ENCODE results near the gene SFXN1. TPM values are rescaled to one million over a fixed set of nuclear protein-coding genes. Genes with fewer than 3 reads are reported as not detected.

The SFXN1 gene
- 10 to 100 TPM; 13.5 to 37.4 (median 25.6) TPM for total RNA-seq

GRCh38 chr5:175478384-175479124, at the start of gene SFXN1:
TSS of gene SFXN1 (plus strand) at chr5:175478560. CDS start at chr5:175492104, 13,544 bp downstream.
- WGBS: 0% methylated on average over 17 of the region's 94 CpGs
- H3K4me1 ChIP-seq: peaks cover 31% of the 10 kb centered on the region
- DNase-seq (ENCODE audit: low spot score in 2 of 2): peak in 1 of 2 donors; percentile 77

GRCh38 chr5:175434800-175435199, 43.6 kb upstream of the SFXN1 start:
- DNase-seq (ENCODE audit: low spot score in 2 of 2): no peak
- WGBS: 77% methylated on average over 6 of the region's 6 CpGs
- no peak overlapping the region for H3K27ac ChIP-seq
- H3K4me3 ChIP-seq: no peak overlapping the region
- H3K27me3 ChIP-seq: peaks cover 3% of the 10 kb centered on the region
- H3K36me3 ChIP-seq: no peaks in the 10 kb centered on the region
- TF ChIP-seq CTCF (IDR thresholded peaks at IDR 0.05): no peak
- no peak for TF ChIP-seq POLR2A (IDR thresholded peaks at IDR 0.05)
- TF ChIP-seq POLR2AphosphoS5 (IDR thresholded peaks at IDR 0.05): no peak
- no peak for TF ChIP-seq EP300 (IDR thresholded peaks at IDR 0.05)
- H3K9me3 ChIP-seq: no peaks in the 10 kb centered on the region
- no peaks in the 10 kb centered on the region for H3K4me1 ChIP-seq

More at GRCh38 chr5:175478384-175479124, at the start of gene SFXN1:
- Histone ChIP-seq H3K9me3 (no peaks in the 10 kb centered on the region), H3K36me3 (peaks cover 3% of the 10 kb centered on the region), H3K4me3 (peak within 1 kb of the TSS; percentile 90), H3K27me3 (no peaks in the 10 kb centered on the region), H3K27ac (peak within 1 kb of the TSS; percentile 72)
- no peak for TF ChIP-seq POLR2AphosphoS5 (IDR thresholded peaks at IDR 0.05)
- TF ChIP-seq POLR2A (IDR thresholded peaks at IDR 0.05): no peak
- TF ChIP-seq CTCF (IDR thresholded peaks at IDR 0.05): no peak
- TF ChIP-seq EP300 (IDR thresholded peaks at IDR 0.05): no peak

GRCh38 chr5:175436359-175436758, 42.0 kb upstream of the SFXN1 start:
- TF ChIP-seq POLR2AphosphoS5 (IDR thresholded peaks at IDR 0.05): no peak
- no peak for TF ChIP-seq CTCF (IDR thresholded peaks at IDR 0.05)
- no peak for TF ChIP-seq EP300 (IDR thresholded peaks at IDR 0.05)
- TF ChIP-seq POLR2A (IDR thresholded peaks at IDR 0.05): no peak
- Histone ChIP-seq H3K27me3 (peaks cover 4% of the 10 kb centered on the region), H3K36me3 (no peaks in the 10 kb centered on the region), H3K4me1 (no peaks in the 10 kb centered on the region), H3K9me3 (no peaks in the 10 kb centered on the region), H3K27ac (no peak overlapping the region), H3K4me3 (no peak overlapping the region)
- WGBS: 62% methylated on average over 8 of the region's 8 CpGs
- no peak for DNase-seq (ENCODE audit: low spot score in 2 of 2)

- peaks cover 23% of the 10 kb centered on the region for H3K27me3 ChIP-seq
- no peaks in the 10 kb centered on the region for H3K36me3 ChIP-seq
- H3K9me3 ChIP-seq: no peaks in the 10 kb centered on the region
- H3K4me1 ChIP-seq: no peaks in the 10 kb centered on the region
- TF ChIP-seq POLR2A (IDR thresholded peaks at IDR 0.05): no peak
- TF ChIP-seq EP300 (IDR thresholded peaks at IDR 0.05): no peak
- TF ChIP-seq CTCF (IDR thresholded peaks at IDR 0.05): no peak
- TF ChIP-seq POLR2AphosphoS5 (IDR thresholded peaks at IDR 0.05): no peak
- DNase-seq (ENCODE audit: low spot score in 2 of 2): no peak
- H3K4me3 ChIP-seq: no peak overlapping the region
- no peak overlapping the region for H3K27ac ChIP-seq
- WGBS: 79% methylated on average over 3 of the region's 3 CpGs
Observed at GRCh38 chr5:175438234-175438857, 40.0 kb upstream of the SFXN1 start.

GRCh38 chr5:175443514-175444059, 34.8 kb upstream of the SFXN1 start:
- Histone ChIP-seq H3K27me3 (peaks cover 62% of the 10 kb centered on the region), H3K4me1 (peaks cover 19% of the 10 kb centered on the region), H3K27ac (no peak overlapping the region), H3K36me3 (no peaks in the 10 kb centered on the region), H3K9me3 (no peaks in the 10 kb centered on the region), H3K4me3 (peak overlapping the region; percentile 35)
- DNase-seq (ENCODE audit: low spot score in 2 of 2): no peak
- no peak for TF ChIP-seq POLR2AphosphoS5 (IDR thresholded peaks at IDR 0.05)
- no peak for TF ChIP-seq CTCF (IDR thresholded peaks at IDR 0.05)
- 14% methylated on average over 15 of the region's 29 CpGs for WGBS
